Stimulated activated effector memory CD8-positive, alpha-beta T cell treated with anti-CD3 and anti-CD28 coated beads, Interleukin-12 subunit alpha, Interleukin-12 subunit beta, amount 100 ng/mL, for 72 hours (primary cell): ENCODE data around the gene ANK2.

Experiments
- ATAC-seq: fragments of 150-1000 bp; cut with Tn5 transposase; 2 replicates; pipeline ENCODE4 v1.10.0; 2021
- DNase-seq, 2 donors: peaks; one replicate each; pipeline ENCODE4 v3.0.0; 2021 to 2022; ENCODE audit warnings: low spot score in 2 of 2
- H3K27ac Mint-ChIP-seq: one replicate; pipeline ENCODE4 v1.8.0; 2022; ENCODE audit warnings: mild to moderate bottlenecking, mixed read lengths
- H3K36me3 Mint-ChIP-seq: one replicate; pipeline ENCODE4 v1.8.0; 2022; ENCODE audit warnings: mild to moderate bottlenecking, mixed read lengths
- H3K4me1 Mint-ChIP-seq: one replicate; pipeline ENCODE4 v1.8.0; 2022; ENCODE audit warnings: mixed read lengths
- H3K4me3 Mint-ChIP-seq: one replicate; pipeline ENCODE4 v1.8.0; 2022; ENCODE audit warnings: mild to moderate bottlenecking, mixed read lengths
- H3K9me3 Mint-ChIP-seq: one replicate; pipeline ENCODE4 v1.8.0; 2022; ENCODE audit warnings: mixed read lengths

ANK2 gene

GRCh38 chr4:113365377-113365776, 315.9 kb downstream of the ANK2 start:
- Mint-ChIP-seq H3K36me3 (no peaks in the 10 kb centered on the region), H3K4me1 (no peaks in the 10 kb centered on the region), H3K4me3 (no peak overlapping the region), H3K9me3 (no peaks in the 10 kb centered on the region), H3K27ac (no peak overlapping the region)
- no peak for DNase-seq
- ATAC-seq = no peak

DNA sequence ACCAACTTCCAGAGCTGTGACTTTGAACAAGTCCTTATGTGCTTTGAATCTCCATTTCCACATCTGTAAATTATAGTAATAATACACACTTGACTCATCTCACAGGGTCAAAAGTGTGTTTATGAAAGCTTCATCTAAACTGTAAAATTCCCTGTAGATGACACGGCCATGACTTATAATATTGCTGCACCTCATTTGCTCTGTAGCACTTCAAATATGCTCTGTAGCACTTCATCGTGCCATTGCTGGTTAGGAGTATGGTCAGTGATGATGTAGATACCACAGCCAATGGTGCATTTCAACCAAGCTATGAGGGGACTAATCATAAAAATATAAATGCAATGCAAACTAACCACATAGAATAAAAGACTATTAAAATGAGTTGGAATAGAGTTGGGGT, 318.6 kb downstream of the ANK2 start:
- ATAC-seq = no peak
- H3K4me1 Mint-ChIP-seq = no peaks in the 10 kb centered on the region
- DNase-seq = no peak

GRCh38 chr4:113371111-113371510, 321.7 kb downstream of the ANK2 start:
- DNase-seq (no peak), ATAC-seq (no peak)
- no peaks in the 10 kb centered on the region for H3K9me3 Mint-ChIP-seq
- H3K36me3 Mint-ChIP-seq = no peaks in the 10 kb centered on the region
- no peaks in the 10 kb centered on the region for H3K4me1 Mint-ChIP-seq
- no peak overlapping the region for H3K27ac Mint-ChIP-seq
- H3K4me3 Mint-ChIP-seq = no peak overlapping the region

More for the DNA sequence above, 318.6 kb downstream of the ANK2 start:
- Mint-ChIP-seq H3K36me3 (no peaks in the 10 kb centered on the region), H3K27ac (no peak overlapping the region), H3K4me3 (no peak overlapping the region), H3K9me3 (no peaks in the 10 kb centered on the region)

GRCh38 chr4:113375964-113376666, 326.7 kb downstream of the ANK2 start:
- DNase-seq = no peak
- Mint-ChIP-seq H3K9me3 (no peaks in the 10 kb centered on the region), H3K4me3 (no peak overlapping the region), H3K36me3 (no peaks in the 10 kb centered on the region), H3K27ac (no peak overlapping the region), H3K4me1 (no peaks in the 10 kb centered on the region)
- no peak for ATAC-seq

- H3K9me3 Mint-ChIP-seq = no peaks in the 10 kb centered on the region
- DNase-seq (no peak), ATAC-seq (no peak)
- H3K4me3 Mint-ChIP-seq = no peak overlapping the region
- H3K36me3 Mint-ChIP-seq = no peaks in the 10 kb centered on the region
- no peak overlapping the region for H3K27ac Mint-ChIP-seq
- H3K4me1 Mint-ChIP-seq = no peaks in the 10 kb centered on the region
These were observed 329.4 kb downstream of the ANK2 start for GRCh38 chr4:113378836-113379235.

GRCh38 chr4:113382704-113383103, 333.3 kb downstream of the ANK2 start:
- Mint-ChIP-seq H3K36me3 (no peaks in the 10 kb centered on the region), H3K9me3 (no peaks in the 10 kb centered on the region), H3K27ac (no peak overlapping the region), H3K4me3 (no peak overlapping the region), H3K4me1 (peaks cover 8% of the 10 kb centered on the region)
- no peak for DNase-seq
- ATAC-seq = no peak

- Mint-ChIP-seq H3K4me3 (no peak overlapping the region), H3K4me1 (peaks cover 8% of the 10 kb centered on the region), H3K9me3 (no peaks in the 10 kb centered on the region), H3K27ac (no peak overlapping the region), H3K36me3 (no peaks in the 10 kb centered on the region)
- DNase-seq = no peak
- ATAC-seq = no peak
These were observed 333.8 kb downstream of the ANK2 start for GRCh38 chr4:113383111-113383785.

GRCh38 chr4:113384600-113384999, 335.1 kb downstream of the ANK2 start:
- Mint-ChIP-seq H3K36me3 (no peaks in the 10 kb centered on the region), H3K4me1 (peaks cover 8% of the 10 kb centered on the region), H3K27ac (no peak overlapping the region), H3K9me3 (no peaks in the 10 kb centered on the region), H3K4me3 (no peak overlapping the region)
- DNase-seq (no peak), ATAC-seq (peak; percentile 87)

GRCh38 chr4:113385281-113385899, 335.9 kb downstream of the ANK2 start:
- DNase-seq (no peak), ATAC-seq (no peak)
- Mint-ChIP-seq H3K4me3 (no peak overlapping the region), H3K9me3 (no peaks in the 10 kb centered on the region), H3K36me3 (no peaks in the 10 kb centered on the region), H3K27ac (no peak overlapping the region), H3K4me1 (peaks cover 8% of the 10 kb centered on the region)

GRCh38 chr4:113389160-113389559, 339.7 kb downstream of the ANK2 start:
- no peak for DNase-seq
- ATAC-seq = no peak
- H3K36me3 Mint-ChIP-seq = no peaks in the 10 kb centered on the region
- H3K9me3 Mint-ChIP-seq = no peaks in the 10 kb centered on the region
- no peak overlapping the region for H3K27ac Mint-ChIP-seq
- no peak overlapping the region for H3K4me3 Mint-ChIP-seq
- H3K4me1 Mint-ChIP-seq = peaks cover 8% of the 10 kb centered on the region

DNA sequence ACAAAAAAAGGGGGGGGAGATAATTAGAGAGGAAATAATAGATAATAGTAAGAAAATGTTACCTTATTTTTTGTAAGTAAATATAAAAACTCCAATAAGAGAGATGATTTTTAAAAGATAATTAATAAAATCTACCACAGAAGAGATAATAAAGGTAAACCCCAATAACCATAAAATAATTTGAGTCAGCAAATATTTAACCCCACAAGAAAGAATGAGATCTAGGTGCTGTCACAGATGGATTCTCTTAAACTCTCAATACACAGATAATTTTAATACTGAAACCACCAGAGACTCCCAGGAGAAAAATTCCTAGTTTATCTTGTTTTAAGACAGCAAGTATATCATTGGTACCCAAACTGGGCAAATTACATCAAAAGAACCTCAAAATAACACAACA, 341.4 kb downstream of the ANK2 start:
- DNase-seq (no peak), ATAC-seq (no peak)
- no peak overlapping the region for H3K27ac Mint-ChIP-seq
- H3K9me3 Mint-ChIP-seq = no peaks in the 10 kb centered on the region
- no peaks in the 10 kb centered on the region for H3K36me3 Mint-ChIP-seq
- no peak overlapping the region for H3K4me3 Mint-ChIP-seq
- no peaks in the 10 kb centered on the region for H3K4me1 Mint-ChIP-seq

GRCh38 chr4:113394108-113394729, 344.8 kb downstream of the ANK2 start:
- H3K4me3 Mint-ChIP-seq = no peak overlapping the region
- H3K4me1 Mint-ChIP-seq = no peaks in the 10 kb centered on the region
- H3K36me3 Mint-ChIP-seq = no peaks in the 10 kb centered on the region
- no peaks in the 10 kb centered on the region for H3K9me3 Mint-ChIP-seq
- DNase-seq (no peak), ATAC-seq (no peak)
- no peak overlapping the region for H3K27ac Mint-ChIP-seq

DNA sequence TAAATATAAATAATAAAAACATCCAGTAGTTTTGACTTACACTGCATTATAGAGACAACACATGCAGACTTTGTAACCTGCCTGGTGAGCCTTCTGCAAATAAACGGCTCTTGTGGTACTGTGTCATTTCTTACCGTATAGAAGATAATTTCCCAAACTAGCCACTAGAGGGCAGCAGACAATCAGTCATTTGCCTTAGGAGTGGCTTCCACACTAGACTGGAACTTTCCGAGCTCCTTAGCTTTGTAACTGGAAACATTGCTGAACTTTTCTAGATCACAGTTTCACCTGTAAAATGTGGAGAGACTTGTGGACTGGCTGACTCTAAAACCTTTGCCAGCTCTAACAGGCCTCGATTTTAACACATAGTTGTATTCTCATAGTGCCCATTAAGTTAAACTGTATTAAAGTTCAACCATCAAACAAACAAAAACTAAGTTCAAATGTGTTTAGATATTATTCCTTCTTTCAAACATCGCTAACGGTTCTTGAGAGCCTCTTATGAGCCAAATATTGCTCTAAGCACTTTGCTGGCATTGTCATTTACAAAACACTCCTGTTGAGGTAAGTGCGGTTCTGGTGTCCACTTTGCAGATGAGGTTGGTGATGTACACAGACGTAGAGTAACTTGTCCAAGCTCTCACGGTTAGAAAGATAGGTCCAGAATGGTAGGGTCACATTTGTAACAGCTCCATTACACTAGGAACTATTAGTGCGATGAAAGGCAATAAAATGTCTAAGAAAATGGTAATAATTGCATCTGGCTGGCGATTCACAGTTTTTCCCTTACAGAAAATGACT, 345.5 kb downstream of the ANK2 start:
- no peaks in the 10 kb centered on the region for H3K4me1 Mint-ChIP-seq
- H3K9me3 Mint-ChIP-seq = no peaks in the 10 kb centered on the region
- H3K27ac Mint-ChIP-seq = no peak overlapping the region
- H3K36me3 Mint-ChIP-seq = no peaks in the 10 kb centered on the region
- ATAC-seq (peak; percentile 92), DNase-seq (peak; percentile 48 to 67)
- H3K4me3 Mint-ChIP-seq = no peak overlapping the region

DNA sequence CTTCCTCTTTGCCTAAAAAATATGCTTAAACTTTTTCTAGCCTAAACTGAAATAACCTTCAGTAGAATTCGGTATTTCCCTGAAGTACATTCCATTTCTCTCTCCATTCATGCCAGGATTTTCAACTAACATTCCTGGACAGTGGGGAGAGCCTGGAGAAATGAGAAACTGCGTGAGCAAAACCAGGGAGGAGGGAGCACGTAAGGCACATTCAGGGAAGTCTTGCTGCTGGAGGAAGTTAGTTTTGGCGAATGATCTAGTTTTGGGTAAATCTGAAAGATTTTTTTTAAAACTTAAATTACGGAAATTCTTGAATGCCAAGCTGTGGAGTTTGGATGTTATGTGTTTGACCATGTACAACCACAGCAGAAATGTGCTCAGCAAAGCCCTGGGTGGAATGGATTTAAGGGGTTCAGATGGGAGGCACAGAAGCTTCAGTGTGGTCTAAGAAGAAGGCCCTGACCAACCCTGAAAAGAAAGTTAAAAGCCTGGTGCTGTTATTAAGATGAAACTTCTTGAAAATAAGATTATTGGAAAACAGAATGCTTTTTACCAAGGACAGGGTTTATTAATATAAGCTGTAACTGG, 347.8 kb downstream of the ANK2 start:
- no peak overlapping the region for H3K4me3 Mint-ChIP-seq
- H3K36me3 Mint-ChIP-seq = no peaks in the 10 kb centered on the region
- no peak for ATAC-seq
- no peaks in the 10 kb centered on the region for H3K9me3 Mint-ChIP-seq
- DNase-seq = no peak
- no peaks in the 10 kb centered on the region for H3K4me1 Mint-ChIP-seq
- H3K27ac Mint-ChIP-seq = no peak overlapping the region
